Activated T-cell treated with anti-CD3 and anti-CD28 coated beads, Interleukin-2, amount 50 U/mL, for 4 hours (primary cell): ENCODE results near the gene CNTNAP2. TPM values are rescaled to one million over a fixed set of nuclear protein-coding genes. Genes with fewer than 3 reads are reported as not detected.

Experiments
- ATAC-seq, 2 donors: fragments of 200-7000 bp; cut with Tn5 transposase; one replicate each; pipeline ENCODE4 v1.10.0; 2021
- DNase-seq: peaks from one replicate; pipeline ENCODE4 v3.0.0-alpha.2; 2020
- H3K27me3 Mint-ChIP-seq: one replicate; pipeline ENCODE4 v1.8.0; 2021; ENCODE audit warnings: low read depth, mixed read lengths
- H3K36me3 Mint-ChIP-seq: one replicate; pipeline ENCODE4 v1.8.0; 2022; ENCODE audit warnings: mixed read lengths; ENCODE audit not compliant: insufficient read depth
- H3K4me1 Mint-ChIP-seq: one replicate; pipeline ENCODE4 v1.8.0; 2021; ENCODE audit warnings: low read depth, mixed read lengths
- H3K4me3 Mint-ChIP-seq: one replicate; pipeline ENCODE4 v1.8.0; 2021; ENCODE audit warnings: mild to moderate bottlenecking, moderate library complexity, mixed read lengths
- H3K9me3 Mint-ChIP-seq: one replicate; pipeline ENCODE4 v1.8.0; 2021; ENCODE audit warnings: mixed read lengths
- total RNA-seq, 3 donors: library from RNA; stranded (reverse); gene quantifications; one replicate each; pipeline ENCODE4 v1.2.1, GENCODE V29; 2021

The CNTNAP2 gene
- total RNA-seq, 3 donors from 2014 or later, result not detected

DNA sequence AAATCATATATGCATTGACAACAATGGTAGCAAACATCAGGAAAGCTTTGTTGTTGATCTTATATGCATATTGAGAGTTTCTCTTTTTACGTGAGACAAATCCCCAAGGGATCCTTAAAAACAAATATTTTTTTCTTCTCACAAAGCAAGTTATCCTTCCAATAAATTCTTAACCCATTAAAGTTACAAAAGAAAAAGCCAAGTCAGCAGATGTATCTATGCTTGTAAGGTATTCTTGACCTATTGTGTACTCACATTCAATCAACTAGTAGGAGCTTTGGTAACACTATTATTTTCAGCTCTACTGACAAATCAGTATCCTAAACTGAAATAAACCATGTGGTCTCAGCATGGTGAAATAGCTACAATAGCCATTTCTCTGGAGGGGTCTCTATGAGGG is 586.3 kb downstream of the CNTNAP2 start:
- ATAC-seq (no peak), DNase-seq (no peak)
- H3K4me1 Mint-ChIP-seq, result no peaks in the 10 kb centered on the region
- H3K27me3 Mint-ChIP-seq, result no peaks in the 10 kb centered on the region
- H3K4me3 Mint-ChIP-seq, result no peak overlapping the region
- H3K9me3 Mint-ChIP-seq, result peaks cover 21% of the 10 kb centered on the region
- no peaks in the 10 kb centered on the region for H3K36me3 Mint-ChIP-seq

GRCh38 chr7:146709451-146710027 is 592.9 kb downstream of the CNTNAP2 start:
- H3K9me3 Mint-ChIP-seq, result peaks cover 16% of the 10 kb centered on the region

DNA sequence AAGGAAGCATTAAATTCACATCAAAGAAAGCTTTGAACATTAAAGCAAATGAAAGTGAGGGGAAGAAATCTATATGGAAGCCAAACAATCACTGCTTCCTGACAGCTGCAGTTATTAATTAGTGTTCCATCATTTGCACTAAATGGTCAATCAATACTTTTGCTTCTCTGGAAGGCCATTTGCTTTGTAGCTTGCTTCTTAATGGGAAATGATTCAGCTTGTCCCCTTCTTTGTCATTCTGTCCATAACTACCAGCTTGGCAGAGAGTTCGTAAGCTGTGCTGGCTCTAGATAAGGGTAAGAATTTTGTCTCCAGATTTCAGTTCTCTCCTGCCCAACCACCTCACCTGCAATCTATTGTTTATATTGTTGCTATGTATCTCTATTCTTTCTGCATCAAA is 596.6 kb downstream of the CNTNAP2 start:
- Mint-ChIP-seq H3K27me3 (no peaks in the 10 kb centered on the region), H3K9me3 (peaks cover 4% of the 10 kb centered on the region), H3K4me1 (no peaks in the 10 kb centered on the region), H3K36me3 (no peaks in the 10 kb centered on the region), H3K4me3 (no peak overlapping the region)
- DNase-seq, result no peak
- ATAC-seq, result no peak

More at GRCh38 chr7:146709451-146710027, 592.9 kb downstream of the CNTNAP2 start:
- no peak overlapping the region for H3K4me3 Mint-ChIP-seq
- ATAC-seq (no peak), DNase-seq (no peak)
- no peaks in the 10 kb centered on the region for H3K27me3 Mint-ChIP-seq
- no peaks in the 10 kb centered on the region for H3K36me3 Mint-ChIP-seq
- no peaks in the 10 kb centered on the region for H3K4me1 Mint-ChIP-seq

- Mint-ChIP-seq H3K9me3 (peaks cover 4% of the 10 kb centered on the region), H3K27me3 (no peaks in the 10 kb centered on the region), H3K4me3 (no peak overlapping the region), H3K36me3 (no peaks in the 10 kb centered on the region), H3K4me1 (no peaks in the 10 kb centered on the region)
- ATAC-seq (no peak), DNase-seq (no peak)
Observed at GRCh38 chr7:146713934-146714333, 597.3 kb downstream of the CNTNAP2 start.

GRCh38 chr7:146720195-146720594 is 603.6 kb downstream of the CNTNAP2 start:
- ATAC-seq, result no peak

GRCh38 chr7:146722986-146723385 is 606.4 kb downstream of the CNTNAP2 start:
- no peak for DNase-seq
- Mint-ChIP-seq H3K36me3 (no peaks in the 10 kb centered on the region), H3K27me3 (no peaks in the 10 kb centered on the region), H3K9me3 (peaks cover 3% of the 10 kb centered on the region), H3K4me3 (no peak overlapping the region), H3K4me1 (no peaks in the 10 kb centered on the region)
- ATAC-seq, result no peak

More at GRCh38 chr7:146720195-146720594, 603.6 kb downstream of the CNTNAP2 start:
- no peaks in the 10 kb centered on the region for H3K27me3 Mint-ChIP-seq
- no peak overlapping the region for H3K4me3 Mint-ChIP-seq
- DNase-seq, result no peak
- H3K9me3 Mint-ChIP-seq, result no peaks in the 10 kb centered on the region
- no peaks in the 10 kb centered on the region for H3K4me1 Mint-ChIP-seq
- no peaks in the 10 kb centered on the region for H3K36me3 Mint-ChIP-seq

DNA sequence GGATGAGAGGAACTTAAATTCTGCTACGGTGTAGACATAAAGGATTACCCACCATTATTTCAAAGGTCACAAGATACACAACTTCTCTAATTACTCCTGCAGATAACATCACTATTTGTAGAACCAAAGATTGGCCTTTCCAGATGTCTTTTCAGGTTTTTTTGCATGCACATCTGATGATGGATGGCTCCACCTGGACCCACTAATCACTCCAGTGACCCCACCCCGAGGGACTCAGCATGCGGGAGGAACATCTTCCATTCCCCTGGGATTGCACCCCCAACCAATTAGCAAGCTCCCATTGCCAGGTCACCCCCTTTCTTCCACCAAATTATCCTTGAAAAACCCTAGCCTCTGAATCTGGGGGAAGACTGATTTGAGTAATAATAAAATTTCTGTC is 608.9 kb downstream of the CNTNAP2 start:
- H3K27me3 Mint-ChIP-seq, result no peaks in the 10 kb centered on the region
- no peak overlapping the region for H3K4me3 Mint-ChIP-seq
- H3K4me1 Mint-ChIP-seq, result no peaks in the 10 kb centered on the region
- no peaks in the 10 kb centered on the region for H3K36me3 Mint-ChIP-seq
- no peak for ATAC-seq
- no peak for DNase-seq
- peaks cover 3% of the 10 kb centered on the region for H3K9me3 Mint-ChIP-seq

- no peaks in the 10 kb centered on the region for H3K27me3 Mint-ChIP-seq
- H3K4me1 Mint-ChIP-seq, result no peaks in the 10 kb centered on the region
- no peak overlapping the region for H3K4me3 Mint-ChIP-seq
- H3K36me3 Mint-ChIP-seq, result no peaks in the 10 kb centered on the region
- H3K9me3 Mint-ChIP-seq, result peaks cover 3% of the 10 kb centered on the region
- DNase-seq (no peak), ATAC-seq (no peak)
Observed at GRCh38 chr7:146728141-146728540, 611.5 kb downstream of the CNTNAP2 start.

DNA sequence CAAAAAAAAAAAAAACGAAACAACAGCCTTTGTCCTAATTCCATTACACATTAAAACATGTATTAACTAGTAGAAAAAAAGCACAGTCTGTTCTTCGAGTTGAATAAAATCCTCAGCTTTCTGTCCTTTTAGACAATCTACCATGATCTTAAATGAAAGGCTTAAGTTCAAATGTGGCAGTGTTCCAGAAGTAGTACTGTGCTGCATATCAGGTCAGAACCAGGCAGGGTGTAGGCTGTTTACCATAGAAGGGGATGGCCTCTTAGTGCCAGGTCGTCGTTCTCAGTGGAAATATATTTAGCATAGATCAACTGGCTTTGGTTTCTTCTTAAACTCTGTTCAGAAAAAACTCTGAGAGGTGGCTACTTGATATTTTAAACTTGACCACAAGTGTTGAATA is 612.0 kb downstream of the CNTNAP2 start:
- H3K9me3 Mint-ChIP-seq, result peaks cover 3% of the 10 kb centered on the region

DNA sequence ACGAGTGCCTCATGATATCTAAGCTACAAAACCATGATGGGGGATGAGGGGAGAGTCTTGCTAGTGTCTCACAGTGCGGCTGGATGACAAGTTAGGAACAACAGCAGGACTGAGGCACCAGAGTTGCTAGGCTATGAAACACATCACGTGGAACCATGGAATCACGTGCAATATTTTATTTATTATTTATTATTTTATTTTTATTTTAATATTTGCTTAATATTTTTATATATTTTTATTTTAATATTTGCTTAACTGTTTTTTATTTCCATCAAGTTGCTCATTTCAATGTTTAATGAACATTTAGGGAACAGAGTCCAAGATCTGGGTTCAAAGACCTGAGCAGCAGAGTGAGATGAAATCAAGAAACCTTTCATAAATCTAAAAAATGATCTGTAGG is 614.6 kb downstream of the CNTNAP2 start:
- ATAC-seq (no peak), DNase-seq (no peak)
- Mint-ChIP-seq H3K9me3 (peaks cover 3% of the 10 kb centered on the region), H3K4me3 (no peak overlapping the region), H3K4me1 (no peaks in the 10 kb centered on the region), H3K27me3 (no peaks in the 10 kb centered on the region), H3K36me3 (no peaks in the 10 kb centered on the region)

More for the DNA sequence above, 612.0 kb downstream of the CNTNAP2 start:
- Mint-ChIP-seq H3K36me3 (no peaks in the 10 kb centered on the region), H3K4me1 (no peaks in the 10 kb centered on the region), H3K27me3 (no peaks in the 10 kb centered on the region), H3K4me3 (no peak overlapping the region)
- DNase-seq, result no peak
- ATAC-seq, result no peak

- DNase-seq (no peak), ATAC-seq (no peak)
- H3K4me1 Mint-ChIP-seq, result no peaks in the 10 kb centered on the region
- H3K9me3 Mint-ChIP-seq, result peaks cover 23% of the 10 kb centered on the region
- H3K36me3 Mint-ChIP-seq, result no peaks in the 10 kb centered on the region
- no peak overlapping the region for H3K4me3 Mint-ChIP-seq
- H3K27me3 Mint-ChIP-seq, result no peaks in the 10 kb centered on the region
Observed at GRCh38 chr7:146735992-146736391, 619.4 kb downstream of the CNTNAP2 start.

DNA sequence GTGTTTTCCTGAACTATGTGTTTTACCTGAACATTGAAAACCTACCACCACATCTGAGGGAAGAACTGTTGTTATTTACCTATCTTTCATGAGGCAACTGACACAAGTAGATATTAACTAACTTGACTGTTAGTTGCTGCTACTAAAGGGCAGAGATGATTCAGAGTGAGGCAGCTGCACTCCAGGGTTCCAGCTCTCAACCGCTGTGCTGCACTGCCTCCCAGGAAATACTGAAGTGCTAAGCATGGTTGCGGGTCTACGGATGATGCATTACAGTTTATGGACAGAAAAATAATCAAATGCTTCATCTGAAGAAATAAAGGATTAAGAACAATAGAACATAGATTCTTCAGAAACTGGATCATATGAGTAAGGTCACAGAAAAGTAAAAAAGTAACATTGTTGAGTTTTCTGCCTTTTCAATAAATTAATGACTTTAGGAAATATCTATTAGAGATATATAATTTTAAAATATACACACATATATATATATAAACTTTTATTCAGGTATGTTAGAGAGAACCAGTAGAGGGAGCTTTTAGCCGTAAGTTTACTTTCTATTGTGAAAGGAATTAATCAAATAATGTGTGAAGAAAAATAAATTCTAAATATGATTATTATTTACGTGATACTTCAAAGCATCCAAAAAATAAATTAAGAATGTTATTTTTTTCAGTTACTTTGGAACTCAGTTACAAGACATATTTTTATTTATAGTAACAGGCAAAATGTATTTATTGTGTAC is 620.0 kb downstream of the CNTNAP2 start:
- no peaks in the 10 kb centered on the region for H3K27me3 Mint-ChIP-seq
- H3K36me3 Mint-ChIP-seq, result no peaks in the 10 kb centered on the region
- H3K4me1 Mint-ChIP-seq, result no peaks in the 10 kb centered on the region
- no peak for DNase-seq
- no peak for ATAC-seq
- peaks cover 29% of the 10 kb centered on the region for H3K9me3 Mint-ChIP-seq
- no peak overlapping the region for H3K4me3 Mint-ChIP-seq

DNA sequence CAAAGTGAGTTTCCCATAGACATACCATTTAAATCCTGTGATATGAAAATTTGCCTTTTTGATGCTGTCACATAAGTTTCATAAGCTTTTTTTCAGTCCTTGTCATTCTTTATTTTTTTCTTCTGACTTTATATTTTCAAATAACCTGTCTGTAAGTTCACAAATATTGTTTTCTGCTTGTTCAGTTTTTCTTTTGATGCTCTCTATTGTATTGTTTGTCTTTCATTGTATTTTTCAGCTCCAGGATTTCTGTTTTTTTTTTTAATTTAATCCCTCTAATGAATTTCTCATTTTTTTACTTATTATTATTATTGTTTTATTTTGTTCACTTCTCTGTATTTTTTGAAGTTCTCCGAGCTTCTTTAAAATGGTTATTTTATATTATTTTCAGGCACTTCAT is 623.4 kb downstream of the CNTNAP2 start:
- H3K9me3 Mint-ChIP-seq, result peaks cover 36% of the 10 kb centered on the region
- no peaks in the 10 kb centered on the region for H3K27me3 Mint-ChIP-seq
- H3K4me3 Mint-ChIP-seq, result no peak overlapping the region
- ATAC-seq (no peak), DNase-seq (no peak)
- no peaks in the 10 kb centered on the region for H3K4me1 Mint-ChIP-seq
- H3K36me3 Mint-ChIP-seq, result no peaks in the 10 kb centered on the region

- no peaks in the 10 kb centered on the region for H3K4me1 Mint-ChIP-seq
- no peak overlapping the region for H3K4me3 Mint-ChIP-seq
Observed at GRCh38 chr7:146741911-146742310, 625.3 kb downstream of the CNTNAP2 start.

GRCh38 chr7:146754385-146754784 is 637.8 kb downstream of the CNTNAP2 start:
- Mint-ChIP-seq H3K9me3 (peaks cover 18% of the 10 kb centered on the region), H3K27me3 (no peaks in the 10 kb centered on the region), H3K4me1 (no peaks in the 10 kb centered on the region), H3K4me3 (no peak overlapping the region), H3K36me3 (no peaks in the 10 kb centered on the region)
- DNase-seq, result no peak
- ATAC-seq, result no peak

More at GRCh38 chr7:146741911-146742310, 625.3 kb downstream of the CNTNAP2 start:
- ATAC-seq (no peak), DNase-seq (no peak)
- peaks cover 39% of the 10 kb centered on the region for H3K9me3 Mint-ChIP-seq
- H3K36me3 Mint-ChIP-seq, result no peaks in the 10 kb centered on the region
- no peaks in the 10 kb centered on the region for H3K27me3 Mint-ChIP-seq
